ENCODE results near the gene PHF23. TPM values are rescaled to one million over a fixed set of nuclear protein-coding genes. Genes with fewer than 3 reads are reported as not detected.

PHF23 gene
- polyA plus RNA-seq (2013, experiment 1 of 2; ENCODE audit: insufficient read length), result 69.9 TPM
- polyA plus RNA-seq (2013, experiment 2 of 2; ENCODE audit: insufficient read length), result 64.9 TPM

- DNase-seq, result peak; percentile 100
These were observed at the start of gene PHF23 for GRCh38 chr17:7239091-7240027. TSS of gene PHF23 (minus strand) at chr17:7239457. CDS start at chr17:7239279, 178 bp downstream.

GRCh38 chr17:7285679-7286078 lies 46.4 kb upstream of the PHF23 start:
- DNase-seq, result no peak

GRCh38 chr17:7284911-7285310 lies 45.7 kb upstream of the PHF23 start:
- DNase-seq, result no peak

DNA sequence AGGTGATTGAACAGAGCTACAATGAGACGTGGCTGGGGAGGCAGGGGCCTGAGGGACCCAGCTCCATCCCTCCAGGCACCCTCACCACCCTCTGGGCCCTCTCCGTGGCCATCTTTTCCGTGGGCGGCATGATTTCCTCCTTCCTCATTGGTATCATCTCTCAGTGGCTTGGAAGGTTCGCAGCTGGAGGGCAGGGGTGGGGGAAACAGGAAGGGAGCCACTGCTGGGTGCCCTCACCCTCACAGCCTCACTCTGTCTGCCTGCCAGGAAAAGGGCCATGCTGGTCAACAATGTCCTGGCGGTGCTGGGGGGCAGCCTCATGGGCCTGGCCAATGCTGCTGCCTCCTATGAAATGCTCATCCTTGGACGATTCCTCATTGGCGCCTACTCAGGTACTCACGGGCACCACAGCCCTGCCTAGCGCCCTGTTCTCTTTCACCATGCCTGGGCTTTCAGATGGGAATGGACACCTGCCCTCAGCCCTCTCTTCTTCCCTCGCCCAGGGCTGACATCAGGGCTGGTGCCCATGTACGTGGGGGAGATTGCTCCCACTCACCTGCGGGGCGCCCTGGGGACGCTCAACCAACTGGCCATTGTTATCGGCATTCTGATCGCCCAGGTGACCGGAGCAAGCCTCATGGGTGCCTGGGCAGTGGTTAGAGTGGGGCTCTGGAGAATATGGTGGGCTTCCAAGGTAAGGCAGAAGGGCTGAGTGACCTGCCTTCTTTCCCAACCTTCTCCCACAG lies 44.4 kb upstream of the PHF23 start:
- no peak for DNase-seq

GRCh38 chr17:7282752-7283321 lies 43.6 kb upstream of the PHF23 start:
- DNase-seq, result no peak

- DNase-seq, result no peak
These were observed 42.9 kb upstream of the PHF23 start for GRCh38 chr17:7281953-7282751.

DNA sequence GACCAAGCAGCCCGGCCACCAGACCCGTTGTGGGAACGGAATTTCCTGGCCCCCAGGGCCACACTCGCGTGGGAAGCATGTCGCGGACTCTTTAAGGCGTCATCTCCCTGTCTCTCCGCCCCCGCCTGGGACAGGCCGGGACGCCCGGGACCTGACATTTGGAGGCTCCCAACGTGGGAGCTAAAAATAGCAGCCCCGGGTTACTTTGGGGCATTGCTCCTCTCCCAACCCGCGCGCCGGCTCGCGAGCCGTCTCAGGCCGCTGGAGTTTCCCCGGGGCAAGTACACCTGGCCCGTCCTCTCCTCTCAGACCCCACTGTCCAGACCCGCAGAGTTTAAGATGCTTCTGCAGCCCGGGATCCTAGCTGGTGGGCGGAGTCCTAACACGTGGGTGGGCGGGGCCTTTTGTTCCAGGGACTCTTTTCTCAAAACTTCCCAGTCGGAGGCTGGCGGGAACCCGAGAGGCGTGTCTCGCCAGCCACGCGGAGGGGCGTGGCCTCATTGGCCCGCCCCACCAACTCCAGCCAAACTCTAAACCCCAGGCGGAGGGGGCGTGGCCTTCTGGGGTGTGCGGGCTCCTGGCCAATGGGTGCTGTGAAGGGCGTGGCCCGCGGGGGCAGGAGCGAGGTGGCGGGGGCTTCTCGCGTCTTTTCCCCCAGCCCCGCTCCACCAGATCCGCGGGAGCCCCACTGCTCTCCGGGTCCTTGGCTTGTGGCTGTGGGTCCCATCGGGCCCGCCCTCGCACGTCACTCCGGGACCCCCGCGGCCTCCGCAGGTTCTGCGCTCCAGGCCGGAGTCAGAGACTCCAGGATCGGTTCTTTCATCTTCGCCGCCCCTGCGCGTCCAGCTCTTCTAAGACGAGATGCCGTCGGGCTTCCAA lies 42.1 kb upstream of the PHF23 start, which contains the start of gene SLC2A4:
TSS of gene SLC2A4 (plus strand) at position 645 of the 879 bp plus-strand sequence. CDS start at position 862, 217 bp downstream.
- DNase-seq, result peak; percentile 91

- DNase-seq, result peak; percentile 68
These were observed 41.3 kb upstream of the PHF23 start for GRCh38 chr17:7280519-7281073.

DNA sequence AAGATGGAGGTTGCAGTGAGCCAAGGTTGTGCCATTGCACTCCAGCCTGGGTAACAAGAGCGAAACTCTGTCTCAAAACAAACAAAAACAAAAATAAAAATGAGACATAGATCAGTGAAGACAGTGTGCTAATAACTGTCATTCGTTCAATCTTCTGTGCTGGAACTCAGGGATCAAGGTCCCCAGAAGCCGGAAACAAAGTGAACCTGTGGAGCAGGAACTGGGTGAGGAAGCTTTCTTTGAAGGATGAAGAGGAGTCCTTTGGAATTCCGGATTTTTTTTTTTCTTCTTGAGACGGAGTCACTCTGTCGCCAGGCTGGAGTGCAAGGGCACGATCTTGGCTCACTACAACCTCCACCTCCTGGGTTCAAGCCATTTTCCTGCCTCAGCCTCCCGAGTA lies 40.2 kb upstream of the PHF23 start:
- DNase-seq, result no peak

DNA sequence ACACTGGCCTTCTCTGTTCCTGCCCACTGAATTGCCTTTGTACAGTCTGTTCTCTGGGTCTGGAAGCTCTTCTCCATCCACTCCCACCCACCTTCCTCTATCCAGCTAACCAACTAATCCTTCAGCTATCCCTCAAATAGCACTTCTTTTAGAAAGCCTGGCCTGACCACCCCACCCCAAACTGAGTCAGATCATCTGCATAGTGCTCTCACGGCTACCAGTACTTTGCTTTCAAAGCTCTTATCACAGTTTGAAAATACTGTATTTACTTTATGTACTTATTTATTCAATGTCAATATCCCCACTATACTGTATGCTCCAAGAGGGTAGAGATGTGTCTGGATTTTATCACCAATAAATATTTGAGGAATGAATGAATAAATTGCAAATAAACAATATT lies 27.5 kb upstream of the PHF23 start:
- no peak for DNase-seq

DNA sequence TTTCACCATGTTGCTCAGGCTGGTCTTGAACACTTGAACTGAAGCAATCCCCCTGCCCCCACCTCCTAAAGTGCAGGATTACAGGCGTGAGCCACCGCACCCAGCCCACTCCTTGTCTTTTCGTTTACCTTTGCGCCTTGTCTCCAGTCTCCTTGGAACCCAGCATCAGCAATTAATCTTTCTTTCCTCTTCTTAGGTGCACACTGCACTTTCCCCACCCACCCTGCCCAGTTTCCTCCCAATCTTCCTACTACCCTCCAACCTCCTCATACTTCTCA lies 24.5 kb upstream of the PHF23 start:
- DNase-seq, result no peak

DNA sequence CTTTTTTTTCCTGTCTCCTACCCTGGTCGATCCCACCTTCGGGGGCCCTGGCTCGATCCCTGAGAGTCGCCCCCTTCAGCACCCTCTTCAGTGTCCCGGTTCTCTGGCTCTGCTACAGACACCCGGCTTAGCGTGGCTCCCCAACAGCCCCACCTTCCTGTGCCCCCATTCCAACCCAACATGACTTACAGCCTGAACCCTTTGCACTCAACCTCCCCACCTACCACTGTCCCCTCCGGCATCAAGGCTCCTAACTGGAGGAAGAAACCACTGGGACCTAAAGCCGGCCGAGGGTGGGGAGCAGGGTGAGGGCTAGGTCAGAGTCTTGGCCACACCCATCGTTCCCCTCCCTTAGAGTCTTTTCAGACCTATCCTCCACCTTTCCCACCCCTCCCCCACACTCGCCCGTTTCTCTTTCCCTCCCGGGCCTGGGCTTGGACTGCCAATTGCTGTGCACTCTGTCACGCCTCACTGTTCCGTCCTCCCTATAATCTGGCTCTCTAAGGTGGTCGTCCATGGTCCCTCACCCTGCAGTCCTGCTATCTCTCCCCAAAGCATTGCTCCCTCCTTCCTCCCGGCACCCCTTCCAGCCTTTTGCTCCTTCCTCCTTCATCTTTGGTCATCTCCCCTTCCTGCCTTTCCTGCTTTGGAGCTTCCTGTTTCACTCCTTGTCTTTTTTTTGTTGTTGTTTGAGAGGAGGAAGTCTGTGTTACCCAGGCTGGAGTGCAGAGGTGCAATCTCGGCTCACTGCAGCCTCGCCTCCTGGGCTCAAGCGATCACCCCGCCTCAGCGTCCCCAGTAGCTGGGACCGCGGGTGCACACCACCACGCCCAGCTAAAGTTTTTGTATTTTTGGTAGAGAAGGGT lies 23.9 kb upstream of the PHF23 start:
- no peak for DNase-seq

DNA sequence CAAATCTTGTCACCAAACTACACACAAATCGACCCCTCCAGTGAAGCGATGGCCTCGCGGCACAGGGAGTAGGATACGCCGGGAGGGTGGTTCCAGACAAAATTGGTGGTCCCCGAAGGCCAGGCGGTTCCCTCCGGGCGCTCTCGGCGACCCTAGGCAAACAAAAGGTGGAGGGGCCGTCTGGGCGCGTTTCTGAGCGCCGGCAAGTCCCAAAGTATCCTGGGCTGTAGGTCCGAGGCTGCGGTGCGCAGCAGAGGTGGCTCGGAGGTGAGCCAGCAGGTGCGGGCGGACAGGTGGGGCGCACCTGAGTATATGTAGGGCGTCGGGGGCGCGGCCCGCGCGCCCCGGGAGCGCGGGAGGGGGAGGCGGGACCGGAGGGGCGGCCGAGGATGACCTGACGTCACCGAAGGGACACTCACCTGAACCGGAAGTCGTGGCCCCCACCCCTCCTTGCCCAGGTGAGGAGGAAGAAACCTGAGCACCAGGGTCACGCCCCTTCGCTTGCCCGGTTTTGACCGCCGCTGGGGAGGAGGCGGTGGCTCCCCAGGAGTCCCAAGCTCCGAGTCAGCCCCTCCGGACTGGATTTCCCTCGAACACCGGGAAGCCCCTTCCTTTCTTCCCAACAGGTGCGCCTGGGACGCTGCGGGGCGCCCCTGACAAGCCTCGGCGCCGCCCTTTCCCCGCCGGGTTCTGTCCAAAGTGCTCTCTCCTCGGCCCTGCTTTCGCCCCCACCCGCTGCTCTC lies 23.1 kb upstream of the PHF23 start, which contains the start of gene CLDN7:
TSS of gene CLDN7 (minus strand) at position 287 of the 743 bp plus-strand sequence. CDS start 435 bp downstream, outside the sequence.
- no peak for DNase-seq

GRCh38 chr17:7261379-7262191 lies 22.3 kb upstream of the PHF23 start:
- no peak for DNase-seq

- DNase-seq, result no peak
These were observed 21.6 kb upstream of the PHF23 start for GRCh38 chr17:7260651-7261378.

- no peak for DNase-seq
These were observed 20.9 kb upstream of the PHF23 start for GRCh38 chr17:7260151-7260550.

DNA sequence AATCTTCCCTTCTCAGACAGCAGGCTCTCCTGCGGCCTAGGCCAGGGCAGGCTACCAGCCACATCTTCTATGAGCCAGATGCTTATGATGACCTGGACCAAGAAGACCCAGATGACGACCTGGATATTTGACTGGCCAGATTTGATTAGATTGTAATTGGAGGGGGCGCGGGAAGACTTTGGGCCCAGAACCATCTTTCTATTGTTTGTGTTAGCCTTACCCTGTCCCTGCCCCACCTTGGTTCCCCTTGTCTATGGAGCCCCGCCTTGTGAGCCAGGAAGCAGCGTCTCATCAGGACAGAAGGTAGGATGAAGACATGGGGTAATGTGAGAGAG lies 20.3 kb upstream of the PHF23 start:
- no peak for DNase-seq

Measured in fibroblast of skin of abdomen (primary cell).